HG03175 (cell line): ENCODE measurements around the gene RHOV.

Experiments used
- ATAC-seq: cut with Tn5 transposase; IDR thresholded peaks from one replicate; pipeline ENCODE4 v1.9.1; 2021; ENCODE audit warnings: mild to moderate bottlenecking, moderate library complexity; ENCODE audit not compliant: unreplicated experiment

Gene RHOV

DNA sequence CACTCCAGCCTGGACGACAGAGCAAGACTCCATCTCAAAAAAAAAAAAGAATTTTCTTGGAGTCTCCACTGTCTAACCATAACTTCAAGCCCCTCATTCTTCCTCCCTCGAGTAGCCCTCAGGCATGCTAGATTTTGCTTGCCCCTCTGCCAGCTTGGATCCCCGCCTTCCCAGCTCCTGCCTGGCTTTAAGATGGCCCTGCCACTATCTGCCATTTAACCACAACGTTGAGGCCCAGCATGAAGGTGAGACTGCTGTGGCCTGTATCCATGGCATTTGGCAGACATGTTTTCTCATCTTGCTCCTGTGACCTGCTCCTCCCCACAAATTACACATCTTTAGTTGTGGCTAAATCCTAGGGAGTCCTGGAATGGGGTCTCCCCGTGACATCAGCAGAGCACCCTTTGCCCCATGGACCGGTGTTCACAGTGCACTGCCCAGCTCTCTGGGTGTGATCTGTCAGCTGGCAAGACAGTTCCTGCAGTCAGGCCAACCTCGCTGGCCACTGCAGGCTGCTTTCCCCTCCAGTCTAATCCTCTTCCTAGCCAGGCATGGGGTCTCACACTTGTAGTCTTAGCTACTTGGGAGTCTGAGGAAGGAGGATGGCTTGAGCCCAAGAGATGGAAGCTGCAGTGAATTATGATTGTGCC lies 30.6 kb upstream of the RHOV start:
- ATAC-seq = no peak

DNA sequence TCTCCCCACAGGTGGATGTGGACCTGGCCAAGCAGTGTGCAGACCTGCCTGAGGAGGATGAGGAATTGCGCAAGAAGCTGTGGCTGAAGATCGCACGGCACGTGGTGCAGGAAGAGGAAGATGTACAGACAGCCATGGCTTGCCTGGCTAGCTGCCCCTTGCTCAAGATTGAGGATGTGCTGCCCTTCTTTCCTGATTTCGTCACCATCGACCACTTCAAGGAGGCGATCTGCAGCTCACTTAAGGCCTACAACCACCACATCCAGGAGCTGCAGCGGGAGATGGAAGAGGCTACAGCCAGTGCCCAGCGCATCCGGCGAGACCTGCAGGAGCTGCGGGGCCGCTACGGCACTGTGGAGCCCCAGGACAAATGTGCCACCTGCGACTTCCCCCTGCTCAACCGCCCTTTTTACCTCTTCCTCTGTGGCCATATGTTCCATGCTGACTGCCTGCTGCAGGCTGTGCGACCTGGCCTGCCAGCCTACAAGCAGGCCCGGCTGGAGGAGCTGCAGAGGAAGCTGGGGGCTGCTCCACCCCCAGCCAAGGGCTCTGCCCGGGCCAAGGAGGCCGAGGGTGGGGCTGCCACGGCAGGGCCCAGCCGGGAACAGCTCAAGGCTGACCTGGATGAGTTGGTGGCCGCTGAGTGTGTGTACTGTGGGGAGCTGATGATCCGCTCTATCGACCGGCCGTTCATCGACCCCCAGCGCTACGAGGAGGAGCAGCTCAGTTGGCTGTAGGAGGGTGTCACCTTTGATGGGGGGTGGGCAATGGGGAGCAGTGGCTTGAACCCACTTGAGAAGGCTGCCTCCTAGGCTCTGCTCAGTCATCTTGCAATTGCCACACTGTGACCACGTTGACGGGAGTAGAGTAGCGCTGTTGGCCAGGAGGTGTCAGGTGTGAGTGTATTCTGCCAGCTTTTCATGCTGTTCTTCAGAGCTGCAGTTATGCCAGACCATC lies 28.8 kb upstream of the RHOV start:
- no peak for ATAC-seq

DNA sequence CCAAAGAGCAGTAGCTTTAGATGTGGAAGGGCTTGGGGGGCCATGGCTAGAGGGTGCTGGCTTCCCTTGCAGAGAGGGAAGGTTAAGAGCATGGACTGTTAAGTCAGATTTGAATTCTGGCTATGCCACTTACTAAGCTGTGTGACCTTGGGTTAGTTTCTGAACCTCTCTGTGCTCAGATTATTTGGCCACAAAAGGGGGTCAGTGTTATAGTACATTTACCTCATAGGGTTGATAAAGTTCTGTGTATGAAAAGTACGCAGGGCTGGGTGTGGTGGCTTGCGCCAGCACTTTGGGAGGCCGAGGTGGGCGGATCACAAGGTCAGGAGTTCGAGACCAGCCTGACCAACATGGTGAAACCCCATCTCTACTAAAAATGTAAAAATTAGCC lies 27.0 kb upstream of the RHOV start:
- ATAC-seq = no peak

DNA sequence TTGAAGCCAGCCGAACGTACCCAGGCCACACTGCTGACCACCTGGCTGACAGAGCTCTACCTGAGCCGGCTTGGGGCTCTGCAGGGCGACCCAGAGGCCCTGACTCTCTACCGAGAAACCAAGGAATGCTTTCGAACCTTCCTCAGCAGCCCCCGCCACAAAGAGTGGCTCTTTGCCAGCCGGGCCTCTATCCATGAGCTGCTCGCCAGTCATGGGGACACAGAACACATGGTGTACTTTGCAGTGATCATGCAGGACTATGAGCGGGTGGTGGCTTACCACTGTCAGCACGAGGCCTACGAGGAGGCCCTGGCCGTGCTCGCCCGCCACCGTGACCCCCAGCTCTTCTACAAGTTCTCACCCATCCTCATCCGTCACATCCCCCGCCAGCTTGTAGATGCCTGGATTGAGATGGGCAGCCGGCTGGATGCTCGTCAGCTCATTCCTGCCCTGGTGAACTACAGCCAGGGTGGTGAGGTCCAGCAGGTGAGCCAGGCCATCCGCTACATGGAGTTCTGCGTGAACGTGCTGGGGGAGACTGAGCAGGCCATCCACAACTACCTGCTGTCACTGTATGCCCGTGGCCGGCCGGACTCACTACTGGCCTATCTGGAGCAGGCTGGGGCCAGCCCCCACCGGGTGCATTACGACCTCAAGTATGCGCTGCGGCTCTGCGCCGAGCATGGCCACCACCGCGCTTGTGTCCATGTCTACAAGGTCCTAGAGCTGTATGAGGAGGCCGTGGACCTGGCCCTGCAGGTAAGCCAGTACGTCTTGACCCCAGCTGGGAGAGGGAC lies 26.4 kb upstream of the RHOV start:
- no peak for ATAC-seq

DNA sequence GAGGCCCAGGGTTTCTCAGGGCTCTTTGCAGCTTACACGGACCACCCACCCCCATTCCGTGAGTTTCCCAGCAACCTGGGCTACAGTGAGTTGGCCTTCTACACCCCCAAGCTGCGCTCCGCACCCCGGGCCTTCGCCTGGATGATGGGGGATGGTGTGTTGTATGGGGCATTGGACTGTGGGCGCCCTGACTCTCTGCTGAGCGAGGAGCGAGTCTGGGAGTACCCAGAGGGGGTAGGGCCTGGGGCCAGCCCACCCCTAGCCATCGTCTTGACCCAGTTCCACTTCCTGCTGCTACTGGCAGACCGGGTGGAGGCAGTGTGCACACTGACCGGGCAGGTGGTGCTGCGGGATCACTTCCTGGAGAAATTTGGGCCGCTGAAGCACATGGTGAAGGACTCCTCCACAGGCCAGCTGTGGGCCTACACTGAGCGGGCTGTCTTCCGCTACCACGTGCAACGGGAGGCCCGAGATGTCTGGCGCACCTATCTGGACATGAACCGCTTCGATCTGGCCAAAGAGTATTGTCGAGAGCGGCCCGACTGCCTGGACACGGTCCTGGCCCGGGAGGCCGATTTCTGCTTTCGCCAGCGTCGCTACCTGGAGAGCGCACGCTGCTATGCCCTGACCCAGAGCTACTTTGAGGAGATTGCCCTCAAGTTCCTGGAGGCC lies 25.6 kb upstream of the RHOV start:
- no peak for ATAC-seq

DNA sequence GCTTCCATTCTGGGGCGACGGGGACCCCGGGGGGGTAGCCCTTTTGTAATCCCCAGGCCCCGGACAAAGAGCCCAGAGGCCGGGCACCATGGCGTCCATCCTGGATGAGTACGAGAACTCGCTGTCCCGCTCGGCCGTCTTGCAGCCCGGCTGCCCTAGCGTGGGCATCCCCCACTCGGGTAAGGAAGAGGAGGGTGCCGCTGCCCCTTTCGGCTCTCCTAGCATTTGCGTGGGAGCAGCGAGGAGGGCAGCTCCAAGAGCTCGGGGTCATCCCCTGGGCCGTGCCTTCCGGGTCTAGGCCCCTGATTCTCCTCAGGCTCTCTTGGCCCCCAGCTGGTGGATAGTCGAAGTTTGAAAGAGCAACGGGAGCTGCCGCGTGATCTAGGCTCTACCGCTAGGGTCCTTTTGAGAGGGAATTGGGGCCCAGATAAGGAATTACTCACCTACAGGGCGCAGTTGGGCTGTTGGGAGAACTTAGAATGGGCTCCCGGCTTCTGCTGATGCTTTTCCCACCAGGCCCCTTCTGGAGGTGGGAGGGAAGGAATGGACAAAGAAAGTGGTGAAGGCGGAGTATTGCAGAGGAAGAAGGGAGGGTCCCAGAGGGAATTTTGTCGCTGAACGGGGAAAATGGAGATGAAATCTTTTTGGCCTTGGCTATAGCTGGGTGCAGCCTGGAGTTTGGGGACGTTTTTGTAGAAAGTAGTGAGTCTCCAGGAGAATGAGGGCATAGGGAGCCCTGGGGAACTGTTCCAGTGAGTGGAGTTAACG lies 20.8 kb upstream of the RHOV start:
- ATAC-seq = peak; percentile 57

DNA sequence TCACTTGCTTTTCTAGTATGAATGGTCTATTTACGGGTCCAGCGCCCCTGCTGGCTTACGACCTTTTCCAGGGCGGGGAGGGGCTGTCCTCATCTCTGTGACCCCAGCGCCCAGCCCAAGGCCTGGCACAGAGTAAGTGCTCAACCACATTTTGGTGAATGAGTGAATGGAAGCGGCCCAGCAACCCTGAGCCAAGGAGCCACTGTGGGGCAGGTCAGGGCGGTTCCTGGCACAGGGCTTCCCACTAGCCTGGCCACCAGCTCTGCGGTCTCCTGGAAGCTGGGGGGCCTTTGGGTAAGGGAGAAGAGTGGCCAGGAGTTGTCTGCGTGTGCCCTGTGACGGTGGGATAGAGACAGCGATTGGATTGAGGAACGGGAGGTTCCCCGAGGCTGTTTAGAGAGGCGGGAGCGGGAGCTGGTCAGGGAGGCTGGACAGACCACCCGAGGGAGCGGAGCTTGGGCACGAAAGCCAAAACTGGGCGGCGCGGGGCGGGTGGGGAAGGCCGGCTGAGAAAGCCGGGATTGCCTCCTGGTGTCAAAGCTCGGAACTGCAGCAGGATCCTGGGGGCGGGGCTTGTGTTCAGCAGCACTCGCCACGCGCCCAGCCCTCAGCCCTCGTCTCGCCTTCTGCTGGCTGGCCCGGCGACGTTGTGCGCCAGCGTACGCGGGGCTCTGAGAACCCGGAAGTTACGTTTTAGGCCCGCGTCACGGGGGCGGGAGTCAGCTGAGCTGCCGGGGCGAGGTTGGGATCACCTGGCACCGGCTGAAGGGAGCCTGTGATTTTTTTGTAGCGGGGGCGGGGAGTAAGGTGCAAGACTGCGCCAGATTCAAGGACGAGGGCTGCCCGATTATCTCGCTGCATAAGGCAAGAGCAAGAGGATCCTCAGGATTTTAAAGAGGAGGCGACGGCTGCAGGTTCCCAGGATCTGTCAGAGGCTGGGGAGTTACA lies 20.0 kb upstream of the RHOV start, which contains the start of gene VPS18:
Gene VPS18 (plus strand): TSS at position 718 of the 948 bp plus-strand sequence. CDS start 319 bp downstream, outside the sequence.
- ATAC-seq = peak; percentile 89

DNA sequence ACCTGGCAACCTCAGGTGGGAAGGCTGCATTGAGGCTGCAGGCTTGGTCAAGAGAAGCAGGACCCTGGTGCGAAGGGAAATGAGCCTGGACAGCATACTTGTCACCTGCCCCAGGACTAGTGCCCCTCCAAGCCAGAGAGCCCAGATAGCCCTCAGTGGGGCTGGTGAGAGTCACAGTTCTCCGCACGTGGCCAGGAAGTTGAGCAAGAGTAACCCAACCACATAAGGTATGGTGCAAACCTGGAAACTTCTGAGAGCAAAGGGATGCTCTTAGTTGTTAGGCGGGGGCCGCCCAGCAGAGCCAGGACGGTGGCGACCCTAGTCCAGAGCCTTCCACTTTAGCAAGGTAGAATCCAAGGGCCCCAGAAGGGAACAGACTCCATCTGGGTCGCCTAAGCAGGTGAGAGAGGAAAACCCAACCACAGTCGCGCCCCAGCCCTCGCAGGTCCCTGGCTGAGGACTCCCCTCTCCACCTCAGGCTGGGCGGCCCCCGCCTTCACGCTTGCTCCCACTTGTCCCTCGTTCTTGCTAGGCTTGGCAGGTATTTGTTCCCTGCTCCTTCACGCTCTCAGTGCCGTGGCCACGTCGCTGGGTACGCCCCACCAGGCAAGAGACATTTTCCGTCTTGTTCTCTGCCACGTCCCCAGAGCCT lies 19.1 kb upstream of the RHOV start:
- no peak for ATAC-seq

DNA sequence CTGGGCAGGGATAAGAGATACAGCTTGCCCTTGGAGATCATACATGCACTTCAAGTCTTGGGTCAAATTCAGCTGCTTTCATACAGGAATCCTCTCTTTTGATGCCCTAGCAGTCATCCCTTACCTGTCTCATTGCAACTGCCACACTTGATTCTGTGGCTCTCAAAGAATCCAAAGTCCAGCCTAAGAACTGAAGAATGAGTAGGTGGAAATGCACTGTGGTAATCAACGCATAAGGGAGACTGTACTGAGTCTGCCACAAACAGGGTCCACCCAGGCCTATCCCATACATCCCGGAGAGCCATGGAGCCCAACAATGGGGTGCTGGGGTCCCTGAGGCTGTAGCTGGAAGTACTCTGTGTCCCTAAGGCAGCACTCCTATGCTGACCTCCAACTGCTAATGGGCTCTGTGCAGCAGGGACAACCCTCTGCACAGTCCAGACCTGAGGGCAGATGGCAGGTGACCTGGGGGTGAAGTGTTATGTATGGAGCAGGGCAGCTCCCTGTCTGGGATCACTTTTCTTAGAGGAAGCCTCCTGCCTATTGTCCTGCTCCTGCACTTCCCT lies 18.5 kb upstream of the RHOV start:
- no peak for ATAC-seq

DNA sequence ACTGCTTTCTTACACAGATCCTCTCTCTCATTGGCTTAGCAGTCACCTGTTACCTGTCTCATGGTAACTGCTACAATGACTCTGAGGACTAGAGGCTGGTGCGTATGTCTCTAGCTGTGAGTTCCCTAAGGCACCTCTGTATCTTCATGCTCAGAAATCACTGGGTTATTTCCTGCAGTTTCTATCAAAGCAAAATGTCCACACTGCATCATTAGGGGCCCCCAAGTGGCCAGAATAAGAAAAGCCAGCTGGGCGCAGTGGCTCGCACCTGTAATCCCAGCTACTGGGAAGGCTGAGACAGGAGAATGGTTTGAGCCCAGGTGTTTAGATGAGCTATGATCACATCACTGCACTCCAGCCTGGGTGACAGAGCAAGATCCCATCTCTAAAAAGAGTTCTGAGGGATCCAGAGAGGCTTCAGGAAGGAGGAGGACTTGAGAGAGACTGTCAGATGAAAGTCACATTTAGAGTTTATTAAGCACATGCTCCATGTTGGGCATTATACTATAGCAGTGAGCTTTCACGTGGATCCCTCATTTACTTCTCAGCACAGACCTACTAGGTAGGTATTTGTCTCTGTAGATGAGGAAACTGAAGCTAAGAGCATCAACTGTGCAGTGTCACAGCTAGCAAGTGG lies 17.9 kb upstream of the RHOV start:
- no peak for ATAC-seq

DNA sequence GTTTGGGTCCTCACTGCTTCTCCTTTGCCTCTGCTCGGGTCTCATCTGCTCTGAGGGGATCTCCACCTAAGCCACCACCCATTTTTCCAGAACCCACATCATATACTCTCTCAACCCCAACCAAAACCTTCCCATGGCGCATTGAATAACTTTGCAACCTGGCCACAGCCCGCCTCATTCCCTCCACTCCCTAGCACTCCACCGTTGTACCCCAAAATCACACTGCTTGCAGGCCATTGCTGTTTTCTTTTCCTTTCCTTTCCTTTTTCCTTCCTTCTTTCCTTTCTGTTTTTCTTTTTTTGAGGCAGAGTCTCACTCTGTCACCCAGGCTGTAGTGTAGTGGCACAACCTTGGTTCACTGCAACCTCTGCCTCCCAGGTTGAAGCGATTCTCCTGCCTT lies 17.1 kb upstream of the RHOV start:
- no peak for ATAC-seq

DNA sequence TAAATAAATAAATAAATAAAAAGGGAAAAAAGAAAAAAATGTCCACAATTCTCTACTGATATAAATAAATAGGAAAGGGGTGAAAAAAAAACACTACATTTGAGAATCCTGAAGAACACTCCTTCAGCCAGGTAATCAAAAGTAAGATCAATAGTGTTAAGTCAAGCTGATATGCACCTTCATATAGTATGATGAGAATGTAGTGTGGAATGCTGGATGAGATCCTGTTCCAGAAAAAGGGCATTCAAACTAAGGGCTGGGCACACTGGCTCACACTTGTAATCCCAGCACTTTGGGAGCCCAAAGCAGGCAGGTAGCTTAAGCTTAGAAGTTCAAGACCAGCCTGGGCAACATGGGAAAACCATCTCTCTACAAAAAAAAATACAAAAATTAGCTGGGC lies 15.1 kb upstream of the RHOV start:
- ATAC-seq = no peak

DNA sequence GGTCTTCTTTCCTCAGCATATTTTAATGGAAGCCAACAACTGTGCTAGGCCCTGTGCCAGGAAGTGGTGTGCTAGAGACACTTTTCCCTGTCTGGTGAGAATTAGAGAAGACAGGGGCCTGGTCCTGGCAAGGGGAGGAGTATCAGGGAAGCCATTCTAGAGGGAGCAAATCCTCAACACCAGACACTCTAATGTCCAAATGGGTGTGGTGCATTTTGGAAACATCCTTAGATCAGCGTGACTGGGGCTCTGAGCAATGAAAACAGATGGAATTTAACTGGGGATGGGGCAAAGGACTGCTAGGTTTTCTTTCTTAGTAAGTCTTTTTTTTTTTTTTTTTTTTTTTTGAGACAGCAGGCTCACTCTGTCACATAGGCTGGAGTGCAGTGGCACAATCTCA lies 12.6 kb upstream of the RHOV start:
- no peak for ATAC-seq

DNA sequence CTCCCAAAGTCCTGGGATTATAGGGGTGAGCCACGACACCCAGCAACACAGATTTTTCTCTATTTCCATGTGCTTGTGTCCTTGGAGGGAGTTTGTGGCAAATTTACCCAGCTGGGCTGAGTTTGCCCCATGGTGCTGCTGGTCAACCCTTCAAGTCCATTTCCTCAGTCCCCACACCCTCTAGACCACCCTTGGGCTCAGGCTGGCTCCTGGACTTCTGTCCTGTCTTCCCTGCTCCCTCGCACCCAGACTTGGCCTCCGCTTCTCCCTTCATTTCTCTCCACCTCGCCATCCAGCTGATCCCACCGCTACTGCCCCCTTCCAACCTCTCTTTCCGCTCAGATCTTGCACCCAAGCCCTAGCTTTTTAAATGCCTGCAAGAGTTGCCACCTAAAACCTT lies 7.3 kb upstream of the RHOV start:
- no peak for ATAC-seq

DNA sequence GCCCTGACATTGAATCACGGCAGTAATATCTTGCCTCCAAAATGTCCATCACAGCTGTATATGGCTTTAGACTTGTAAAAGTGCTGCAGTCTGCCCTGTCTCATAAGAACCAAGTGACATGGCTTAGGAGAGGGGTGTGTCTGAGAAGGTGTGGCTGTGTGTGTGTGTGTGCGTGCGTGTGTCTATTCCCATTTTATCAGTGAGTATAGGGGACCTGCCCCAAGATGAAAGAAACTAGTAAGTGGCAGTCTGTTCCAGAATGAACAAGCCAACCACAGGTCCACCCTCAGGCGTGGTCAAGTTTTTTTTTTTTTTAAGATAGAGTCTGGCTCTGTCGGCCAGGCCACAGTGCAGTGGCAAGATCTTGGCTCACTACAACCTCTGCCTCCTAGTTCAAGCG lies 5.6 kb upstream of the RHOV start:
- no peak for ATAC-seq

DNA sequence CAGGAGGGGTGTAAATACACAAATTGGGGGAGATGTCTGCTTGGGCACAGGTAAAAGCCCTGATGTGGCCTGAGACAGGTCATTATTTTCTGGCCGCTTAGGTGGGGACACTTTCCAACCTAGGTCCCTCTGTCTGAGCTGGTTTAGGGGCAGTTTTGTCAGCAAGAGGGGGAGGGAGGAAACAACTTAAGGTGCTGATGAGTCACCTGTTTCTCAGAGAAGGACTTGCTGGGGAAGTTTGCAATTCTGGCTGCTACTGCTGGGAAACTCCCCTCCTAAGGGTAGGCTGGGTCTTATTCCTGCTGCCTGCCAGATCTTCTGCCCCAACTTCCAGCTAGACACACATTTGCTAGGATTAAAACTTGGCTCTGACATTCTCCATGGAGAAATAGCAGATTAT lies 4.8 kb upstream of the RHOV start:
- peak; percentile 54 for ATAC-seq

DNA sequence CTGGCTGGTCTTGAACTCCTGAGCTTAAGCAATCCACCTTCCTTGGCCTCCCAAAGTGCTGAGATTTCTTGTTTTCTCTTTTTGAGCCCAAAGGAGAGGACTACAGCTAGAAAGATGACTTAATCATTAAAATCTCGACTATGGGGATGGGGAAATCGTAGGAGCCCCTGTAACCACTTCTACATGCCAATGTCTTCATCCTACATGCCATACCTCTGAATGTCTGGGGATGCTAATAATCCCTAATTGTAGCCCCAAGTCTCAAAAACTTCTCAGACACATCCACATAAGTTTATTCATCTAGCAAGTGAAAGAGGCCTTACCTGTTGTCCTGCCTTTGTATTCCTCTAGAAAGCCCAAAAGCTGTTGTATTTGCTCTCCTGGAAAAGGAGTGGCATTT lies 3.7 kb upstream of the RHOV start:
- ATAC-seq = no peak
